ENCODE measurements around the gene ELMO1. TPM values are rescaled to one million over a fixed set of nuclear protein-coding genes. Genes with fewer than 3 reads are reported as not detected.

ELMO1 gene
- total RNA-seq, 4 donors from 2014 or later = 11.5 to 19.9 (median 17.4) TPM

GRCh38 chr7:37377231-37377630 is 71.4 kb downstream of the ELMO1 start:
- intact Hi-C loops (cut with DNase I; ENCODE audit: low total_unique reads) = no loop called here
- TF ChIP-seq CTCF (IDR thresholded peaks at IDR 0.05) (no peak), POLR2A (IDR thresholded peaks at IDR 0.05) (no peak)

DNA sequence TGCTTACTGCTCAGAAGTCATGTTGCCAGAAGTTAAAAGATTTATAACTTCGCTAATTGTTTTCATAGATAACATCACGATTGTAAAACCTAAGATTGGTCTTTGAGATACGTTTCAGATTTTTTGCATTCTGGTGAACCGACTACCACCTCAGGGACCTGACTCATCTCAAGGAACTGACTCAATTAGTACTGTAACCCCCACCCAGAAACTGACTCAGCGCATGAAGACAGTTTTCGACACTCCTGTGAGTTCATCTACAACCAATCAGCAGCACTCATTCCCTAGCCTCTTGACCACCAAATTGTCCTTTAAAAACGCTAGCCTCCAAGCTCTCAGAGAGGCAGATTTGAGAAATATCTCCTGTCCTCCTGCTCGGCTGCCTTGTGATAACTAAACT is 72.3 kb downstream of the ELMO1 start:
- TF ChIP-seq CTCF (IDR thresholded peaks at IDR 0.05) = no peak
- no peak for TF ChIP-seq POLR2A (IDR thresholded peaks at IDR 0.05)
- H3K4me3 ChIP-seq (ENCODE audit: low read depth, poor library complexity, severe bottlenecking) = no peak overlapping the region
- no peak for DNase-seq (ENCODE audit: low spot score in 2 of 2)
- intact Hi-C loops (cut with DNase I; ENCODE audit: low total_unique reads) = no loop called here
- 76 to 83% methylated on average over 8 of the region's 8 CpGs for WGBS, 2 donors

More at GRCh38 chr7:37377231-37377630, 71.4 kb downstream of the ELMO1 start:
- DNase-seq (ENCODE audit: low spot score in 2 of 2) = no peak
- no peak overlapping the region for H3K4me3 ChIP-seq (ENCODE audit: low read depth, poor library complexity, severe bottlenecking)
- 91 to 92% methylated on average over 5 of the region's 5 CpGs for WGBS, 2 donors

- TF ChIP-seq POLR2A (IDR thresholded peaks at IDR 0.05) (no peak), CTCF (IDR thresholded peaks at IDR 0.05) (no peak)
- DNase-seq (ENCODE audit: low spot score in 2 of 2) = no peak
- H3K4me3 ChIP-seq (ENCODE audit: low read depth, poor library complexity, severe bottlenecking) = no peak overlapping the region
- intact Hi-C loops (cut with DNase I; ENCODE audit: low total_unique reads) = no loop called here
- 51 to 60% methylated on average over 3 of the region's 3 CpGs for WGBS, 2 donors
Measured at GRCh38 chr7:37372750-37373149, 75.9 kb downstream of the ELMO1 start.

- WGBS, 2 donors = 78 to 81% methylated on average over 5 of the region's 5 CpGs
- DNase-seq (ENCODE audit: low spot score in 2 of 2) = no peak
- intact Hi-C loops (cut with DNase I; ENCODE audit: low total_unique reads) = no loop called here
- H3K4me3 ChIP-seq (ENCODE audit: low read depth, poor library complexity, severe bottlenecking) = no peak overlapping the region
- TF ChIP-seq CTCF (IDR thresholded peaks at IDR 0.05) = no peak
- no peak for TF ChIP-seq POLR2A (IDR thresholded peaks at IDR 0.05)
Measured at GRCh38 chr7:37371755-37372154, 76.9 kb downstream of the ELMO1 start.

DNA sequence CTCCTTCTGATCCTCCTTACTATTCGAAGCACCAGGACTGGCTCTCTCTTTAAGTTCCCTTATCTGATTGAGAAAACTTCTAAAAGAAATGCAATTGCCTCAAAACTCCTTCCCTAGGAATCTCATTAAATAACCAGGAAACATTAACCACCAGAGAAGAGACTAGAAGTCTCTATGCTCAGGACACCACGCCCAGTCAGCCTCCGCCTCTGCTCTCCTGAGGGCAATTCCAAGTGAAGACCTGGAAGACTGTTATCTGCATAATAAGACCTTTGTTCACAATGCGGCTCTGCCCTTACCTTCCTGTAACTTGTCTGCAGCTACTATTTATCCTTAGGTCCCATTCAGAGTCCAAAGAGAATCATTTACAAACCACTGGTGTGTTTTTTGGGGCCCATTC is 78.8 kb downstream of the ELMO1 start:
- no peak for TF ChIP-seq CTCF (IDR thresholded peaks at IDR 0.05)
- no peak for TF ChIP-seq POLR2A (IDR thresholded peaks at IDR 0.05)
- intact Hi-C loops (cut with DNase I; ENCODE audit: low total_unique reads) = no loop called here
- DNase-seq (ENCODE audit: low spot score in 2 of 2) = no peak
- WGBS, 2 donors = 40 to 45% methylated on average over 4 of the region's 4 CpGs
- no peak overlapping the region for H3K4me3 ChIP-seq (ENCODE audit: low read depth, poor library complexity, severe bottlenecking)

DNA sequence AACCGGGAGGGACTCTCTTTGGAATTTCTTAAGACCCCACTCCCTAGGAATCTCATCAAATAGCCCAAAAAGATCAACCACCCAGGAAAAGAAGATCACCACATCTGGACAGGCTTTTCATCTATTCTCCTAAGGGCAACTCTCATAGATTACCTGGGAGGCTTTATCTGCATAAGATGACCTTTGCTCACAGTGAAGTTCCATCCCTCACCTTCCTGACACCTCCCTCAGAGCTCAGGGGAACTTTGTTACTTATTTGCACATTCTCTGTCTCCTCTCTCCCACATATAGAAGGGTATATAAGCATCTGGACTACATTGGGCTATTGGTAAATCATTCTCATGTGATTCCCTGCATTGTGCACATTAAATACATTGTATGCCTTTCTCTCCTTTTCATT is 80.1 kb downstream of the ELMO1 start:
- TF ChIP-seq POLR2A (IDR thresholded peaks at IDR 0.05) (no peak), CTCF (IDR thresholded peaks at IDR 0.05) (no peak)
- intact Hi-C loops (cut with DNase I; ENCODE audit: low total_unique reads) = no loop called here
- H3K4me3 ChIP-seq (ENCODE audit: low read depth, poor library complexity, severe bottlenecking) = no peak overlapping the region
- 61 to 78% methylated on average over 1 of the region's 1 CpG for WGBS, 2 donors
- no peak for DNase-seq (ENCODE audit: low spot score in 2 of 2)

All from lower leg skin (tissue), 4 donors.